ENCODE measurements around the gene TSPYL4. TPM values are rescaled to one million over a fixed set of nuclear protein-coding genes. Genes with fewer than 3 reads are reported as not detected.

The TSPYL4 gene
- total and polyA plus RNA-seq, 11 donors = 8.0 to 52.8 (median 30.5) TPM

- peak within 1 kb of the TSS; percentile 73 to 97 (median 88) for H3K4me3 ChIP-seq
- intact Hi-C loops (cut with DNase I) = loop anchor here in 8 of 10 donors (1.0 to 10.0 kb wide), 11 partner anchors 25 to 293 kb away; partner anchors contain the start of genes DSE (in 2 of the 8), TSPYL4 (in 2 of the 8), CALHM5 (in 1 of the 8) and RWDD1 (in 1 of the 8)
- H3K9me3 ChIP-seq = no peaks in the 10 kb centered on the region
- peaks cover 8 to 70% (median 55%) of the 10 kb centered on the region in 12 donors for H3K4me1 ChIP-seq
- no peaks in the 10 kb centered on the region for H3K27me3 ChIP-seq
- peaks cover 0 to 26% (median 15%) of the 10 kb centered on the region in 9 donors for H3K36me3 ChIP-seq
- TF ChIP-seq POLR2A (IDR thresholded peaks at IDR 0.05) = peak; percentile 91 to 99
- TF ChIP-seq CTCF (IDR thresholded peaks at IDR 0.05) = peak in 1 of 12 donors; percentile 14
- peak within 1 kb of the TSS; percentile 89 to 99 (median 97) for H3K27ac ChIP-seq
- ATAC-seq (peak; percentile 97 to 98 (median 98)), DNase-seq (peak; percentile 97 to 98 (median 97))
- 0% methylated on average over 40 to 71 of the region's 71 CpGs for WGBS, 4 donors
These were observed 25.6 kb upstream of the TSPYL4 start, which contains the start of gene TSPYL1 for GRCh38 chr6:116279232-116280160. Gene TSPYL1 (minus strand): TSS chr6:116279930. CDS start chr6:116279830, 100 bp downstream.

- DNase-seq = peak; percentile 61 to 79 (median 71)
- WGBS, 4 donors = 6 to 9% (median 6%) methylated on average over 12 of the region's 12 CpGs
- intact Hi-C loops (cut with DNase I) = loop anchor here in 5 of 10 donors (1.0 to 10.0 kb wide), 5 partner anchors 25 to 293 kb away; partner anchors contain the start of genes CALHM5 (in 1 of the 5), RWDD1 (in 1 of the 5) and TSPYL4 (in 1 of the 5)
These were observed 25.0 kb upstream of the TSPYL4 start for GRCh38 chr6:116278854-116279231.

GRCh38 chr6:116278481-116278829, 24.6 kb upstream of the TSPYL4 start:
- Histone ChIP-seq H3K27ac (peak overlapping the region in 11 of 12 donors; percentile 89 to 99 (median 97)), H3K4me1 (peaks cover 8 to 71% (median 57%) of the 10 kb centered on the region in 12 donors), H3K9me3 (no peaks in the 10 kb centered on the region), H3K4me3 (peak overlapping the region; percentile 73 to 97 (median 88)), H3K36me3 (peaks cover 0 to 36% (median 25%) of the 10 kb centered on the region in 9 donors), H3K27me3 (no peaks in the 10 kb centered on the region)
- 63 to 77% (median 70%) methylated on average over 11 of the region's 11 CpGs for WGBS, 4 donors
- DNase-seq (no peak), ATAC-seq (no peak)
- intact Hi-C loops (cut with DNase I) = loop anchor here in 4 of 10 donors (2.0 to 10.0 kb wide), 4 partner anchors 28 to 294 kb away; partner anchors contain the start of genes CALHM5 (in 1 of the 4) and RWDD1 (in 1 of the 4)
- TF ChIP-seq CTCF (IDR thresholded peaks at IDR 0.05) (no peak), POLR2A (IDR thresholded peaks at IDR 0.05) (no peak)

More at GRCh38 chr6:116278854-116279231, 25.0 kb upstream of the TSPYL4 start:
- no peaks in the 10 kb centered on the region for H3K27me3 ChIP-seq
- H3K36me3 ChIP-seq = peaks cover 0 to 32% (median 21%) of the 10 kb centered on the region in 9 donors
- no peaks in the 10 kb centered on the region for H3K9me3 ChIP-seq
- peak; percentile 28 to 59 (median 54) for ATAC-seq
- H3K4me1 ChIP-seq = peaks cover 8 to 71% (median 57%) of the 10 kb centered on the region in 12 donors
- peak overlapping the region; percentile 89 to 99 (median 97) for H3K27ac ChIP-seq
- TF ChIP-seq POLR2A (IDR thresholded peaks at IDR 0.05) = no peak
- no peak for TF ChIP-seq CTCF (IDR thresholded peaks at IDR 0.05)
- H3K4me3 ChIP-seq = peak overlapping the region; percentile 73 to 97 (median 88)

All from heart left ventricle (tissue), 16 donors.